ENCODE measurements around the gene TMEM258. TPM values are rescaled to one million over a fixed set of nuclear protein-coding genes. Genes with fewer than 3 reads are reported as not detected.

Gene TMEM258
- total RNA-seq, 1 experiment from 2014 or later: 201 TPM

DNA sequence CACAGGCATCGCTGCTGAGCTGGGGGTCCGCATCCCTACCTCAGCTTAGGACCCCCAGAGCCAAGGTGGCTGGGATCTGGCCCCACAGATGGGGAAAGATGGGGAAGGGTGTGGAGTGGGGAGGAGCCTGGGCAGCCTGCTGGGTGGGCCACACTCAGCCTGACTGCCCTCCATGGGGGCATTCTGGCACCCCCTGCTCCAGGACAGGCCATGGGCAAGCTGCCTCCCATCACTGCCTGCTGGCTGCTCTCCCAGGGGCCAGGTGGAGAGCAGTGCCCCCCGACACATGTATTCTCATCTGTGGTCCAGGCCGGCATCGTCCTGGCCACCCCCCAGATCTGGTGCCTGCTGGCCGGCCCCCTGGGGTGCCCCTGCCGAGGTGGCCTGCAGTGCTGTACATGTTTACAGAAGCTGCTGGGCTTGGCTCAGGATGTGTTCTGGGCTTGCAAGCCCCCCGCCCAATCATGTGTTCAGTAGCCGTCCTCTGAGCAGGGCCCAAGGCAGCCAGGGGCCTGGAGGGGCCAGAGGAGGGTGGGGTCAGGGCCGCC is 47.7 kb downstream of the TMEM258 start:
- Histone ChIP-seq H3K4me1 (ENCODE audit: insufficient read depth, low read length) (peaks cover 2% of the 10 kb centered on the region; the same call in 1 of the 2 replicates), H3K14ac (ENCODE audit: insufficient read depth, low read length) (no peak overlapping the region), H2AFZ (ENCODE audit: low read length) (no peak overlapping the region), H3K4me2 (ENCODE audit: insufficient read depth, insufficient read length, low read length) (no peak overlapping the region), H3K79me1 (ENCODE audit: insufficient read depth, low read depth, low read length, poor library complexity, severe bottlenecking) (no peaks in the 10 kb centered on the region), H2BK5ac (ENCODE audit: insufficient read length, low read length) (no peak overlapping the region), H2BK15ac (ENCODE audit: low read depth, low read length) (no peak overlapping the region), H3K79me2 (ENCODE audit: insufficient read depth, low read length) (no peaks in the 10 kb centered on the region), H3K27ac (ENCODE audit: insufficient read length, low read depth, low read length) (no peak overlapping the region), H3K23me2 (ENCODE audit: insufficient read length, low read depth, low read length, poor library complexity, severe bottlenecking) (no peaks in the 10 kb centered on the region), H2BK120ac (ENCODE audit: low read depth, low read length, poor library complexity, severe bottlenecking) (no peak overlapping the region), H3T11ph (ENCODE audit: low read length) (no peak overlapping the region), H3K56ac (ENCODE audit: insufficient read length, low read depth, low read length) (no peak overlapping the region), H3K9ac (ENCODE audit: extremely low read depth, insufficient read length, low read length) (no peak overlapping the region), H4K20me1 (ENCODE audit: control insufficient read depth, insufficient read depth, insufficient read length) (no peaks in the 10 kb centered on the region), H3K9me3 (ENCODE audit: control insufficient read depth, low read depth, low read length) (no peaks in the 10 kb centered on the region), H4K91ac (ENCODE audit: insufficient read length, low read depth, low read length) (no peak overlapping the region), H3K18ac (ENCODE audit: insufficient read length, low read depth, low read length) (no peak overlapping the region), H3K23ac (ENCODE audit: insufficient read length, low read depth, low read length) (no peak overlapping the region), H2AK5ac (ENCODE audit: insufficient read length, low read length) (no peak overlapping the region), H4K8ac (replicated peaks; ENCODE audit: insufficient read length, low read depth, low read length) (no peak overlapping the region), H2BK12ac (ENCODE audit: insufficient read length, low read depth, low read length) (no peak overlapping the region), H2BK20ac (ENCODE audit: low read depth, low read length, poor library complexity, severe bottlenecking) (no peak overlapping the region), H3K27me3 (ENCODE audit: insufficient read depth, low read length) (no peaks in the 10 kb centered on the region), H4K5ac (ENCODE audit: insufficient read length, low read depth, low read length) (no peak overlapping the region), H3K4ac (ENCODE audit: low read depth, low read length) (no peak overlapping the region)
- H3K4me1 Mint-ChIP-seq: peaks cover 19 to 31% of the 10 kb centered on the region in 2 experiments
- DNase-seq: no peak
- TF ChIP-seq, protein P1, sequence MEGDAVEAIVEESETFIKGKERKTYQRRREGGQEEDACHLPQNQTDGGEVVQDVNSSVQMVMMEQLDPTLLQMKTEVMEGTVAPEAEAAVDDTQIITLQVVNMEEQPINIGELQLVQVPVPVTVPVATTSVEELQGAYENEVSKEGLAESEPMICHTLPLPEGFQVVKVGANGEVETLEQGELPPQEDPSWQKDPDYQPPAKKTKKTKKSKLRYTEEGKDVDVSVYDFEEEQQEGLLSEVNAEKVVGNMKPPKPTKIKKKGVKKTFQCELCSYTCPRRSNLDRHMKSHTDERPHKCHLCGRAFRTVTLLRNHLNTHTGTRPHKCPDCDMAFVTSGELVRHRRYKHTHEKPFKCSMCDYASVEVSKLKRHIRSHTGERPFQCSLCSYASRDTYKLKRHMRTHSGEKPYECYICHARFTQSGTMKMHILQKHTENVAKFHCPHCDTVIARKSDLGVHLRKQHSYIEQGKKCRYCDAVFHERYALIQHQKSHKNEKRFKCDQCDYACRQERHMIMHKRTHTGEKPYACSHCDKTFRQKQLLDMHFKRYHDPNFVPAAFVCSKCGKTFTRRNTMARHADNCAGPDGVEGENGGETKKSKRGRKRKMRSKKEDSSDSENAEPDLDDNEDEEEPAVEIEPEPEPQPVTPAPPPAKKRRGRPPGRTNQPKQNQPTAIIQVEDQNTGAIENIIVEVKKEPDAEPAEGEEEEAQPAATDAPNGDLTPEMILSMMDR (conservative IDR thresholded peaks at IDR 0.05): no peak
- H3K9me3 Mint-ChIP-seq: no peaks in the 10 kb centered on the region; a peak in 2 of 5 replicates
- no CpG with 5 or more reads among the region's 10 CpGs for WGBS (ENCODE audit: extremely low coverage, insufficient read length, low lambda C conversion rate)
- no peak overlapping the region for H3K4me3 Mint-ChIP-seq
- peaks cover 4% of the 10 kb centered on the region for H3K27me3 Mint-ChIP-seq (ENCODE audit: low read depth)
- no peak overlapping the region for H3K27ac Mint-ChIP-seq
- H3K36me3 Mint-ChIP-seq (ENCODE audit: insufficient read depth in 1 of 3, low read depth in 3 of 3): peaks cover 8 to 17% (median 8%) of the 10 kb centered on the region in 3 experiments; a peak in 5 of 7 replicates
